LHCN-M2 (cell line): ENCODE results near the gene L3MBTL3. TPM values are rescaled to one million over a fixed set of nuclear protein-coding genes. Genes with fewer than 3 reads are reported as not detected.

Experiments
- DNase-seq: peaks from one replicate; pipeline ENCODE4 v3.0.0-alpha.2; 2012; ENCODE audit warnings: low read depth
- total RNA-seq: library from RNA; depleted of rRNA; stranded (reverse); fragments of >200 nt; gene quantifications from 2 replicates; pipeline ENCODE4 v1.2.3, GENCODE V29; 2014; rRNA removed

L3MBTL3 gene
- total RNA-seq, 1 experiment from 2014 or later: 7.0 TPM

DNA sequence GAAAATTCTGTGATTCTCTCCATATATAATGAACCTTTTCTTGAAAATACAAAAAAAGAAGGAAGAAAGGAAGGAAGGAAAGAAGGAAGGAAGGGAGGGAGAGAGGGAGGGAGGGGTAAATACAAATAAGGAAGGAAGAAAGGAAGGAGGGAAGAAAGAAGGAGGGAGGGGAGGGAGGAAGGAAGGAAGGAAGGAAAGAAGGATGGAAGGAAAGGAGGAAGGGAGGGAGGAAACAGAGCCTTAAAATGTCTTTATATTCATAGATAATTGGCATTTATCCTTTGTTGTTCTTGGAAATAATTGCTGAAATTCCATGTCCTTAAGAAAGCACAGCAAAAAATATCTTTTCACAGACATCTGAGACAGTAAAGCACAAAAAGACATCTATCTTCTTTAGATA, 164.1 kb downstream of the L3MBTL3 start:
- no peak for DNase-seq

DNA sequence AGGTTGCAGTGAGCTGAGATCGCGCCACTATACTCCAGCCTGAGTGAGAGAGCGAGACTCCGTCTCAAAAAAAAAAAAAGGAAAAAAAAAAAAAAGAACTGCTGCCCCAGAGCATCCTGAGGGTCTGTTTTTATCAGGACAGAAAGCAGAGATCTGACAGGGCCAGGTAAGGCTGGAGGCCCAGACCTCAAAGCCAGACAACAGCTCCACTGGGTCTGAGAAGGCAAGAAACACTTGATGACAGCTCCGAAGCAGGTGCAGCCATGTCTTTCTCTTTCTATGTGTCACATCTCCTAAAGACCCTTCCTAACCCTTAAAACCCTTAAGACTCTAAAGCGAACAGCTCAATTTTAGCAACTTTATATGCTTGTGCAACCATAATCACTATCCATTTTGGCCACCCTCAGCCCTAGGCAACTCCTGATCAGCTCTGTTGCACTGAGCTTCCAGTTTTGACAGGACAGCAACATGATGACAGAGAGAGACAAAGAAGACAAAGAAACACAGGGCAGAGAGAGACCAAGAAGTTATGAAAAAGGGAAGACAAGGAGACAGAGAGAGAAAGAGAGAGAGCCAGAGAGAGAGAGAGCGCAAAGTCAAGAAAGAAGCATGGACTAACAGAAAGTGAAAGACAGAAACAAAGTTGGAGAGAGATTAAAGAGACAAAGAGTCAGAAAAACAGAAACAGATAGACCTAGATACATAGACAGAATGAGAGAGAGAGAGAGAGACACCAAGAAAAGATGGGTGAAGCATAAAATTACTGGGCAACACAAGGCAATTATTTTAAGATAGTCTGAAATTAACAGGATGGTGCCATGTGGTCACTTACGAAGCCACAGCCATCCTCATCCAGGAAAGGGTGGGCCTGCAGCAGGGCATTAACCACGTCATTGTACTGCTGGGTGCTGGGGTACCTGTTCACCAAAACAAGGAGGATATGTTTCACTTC, 165.2 kb downstream of the L3MBTL3 start:
- DNase-seq: no peak

DNA sequence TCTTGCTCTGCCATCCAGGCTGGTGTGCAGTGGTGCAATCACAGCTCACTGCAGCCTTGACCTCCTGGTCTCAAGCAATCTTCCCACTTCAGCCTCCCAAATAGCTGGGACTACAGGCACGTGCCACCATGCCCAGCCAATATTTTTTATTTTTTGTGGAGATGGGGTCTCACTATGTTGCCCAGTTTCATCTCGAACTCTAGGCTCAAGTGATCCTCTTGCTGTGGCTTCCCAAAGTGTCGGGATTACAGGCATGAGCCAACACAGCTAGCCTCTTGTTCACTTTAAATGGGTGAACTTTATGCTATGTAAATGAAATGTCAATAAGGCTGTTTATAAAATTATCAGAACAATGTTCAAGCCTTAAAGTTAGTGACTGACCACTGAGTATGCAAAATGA, 167.3 kb downstream of the L3MBTL3 start:
- no peak for DNase-seq

DNA sequence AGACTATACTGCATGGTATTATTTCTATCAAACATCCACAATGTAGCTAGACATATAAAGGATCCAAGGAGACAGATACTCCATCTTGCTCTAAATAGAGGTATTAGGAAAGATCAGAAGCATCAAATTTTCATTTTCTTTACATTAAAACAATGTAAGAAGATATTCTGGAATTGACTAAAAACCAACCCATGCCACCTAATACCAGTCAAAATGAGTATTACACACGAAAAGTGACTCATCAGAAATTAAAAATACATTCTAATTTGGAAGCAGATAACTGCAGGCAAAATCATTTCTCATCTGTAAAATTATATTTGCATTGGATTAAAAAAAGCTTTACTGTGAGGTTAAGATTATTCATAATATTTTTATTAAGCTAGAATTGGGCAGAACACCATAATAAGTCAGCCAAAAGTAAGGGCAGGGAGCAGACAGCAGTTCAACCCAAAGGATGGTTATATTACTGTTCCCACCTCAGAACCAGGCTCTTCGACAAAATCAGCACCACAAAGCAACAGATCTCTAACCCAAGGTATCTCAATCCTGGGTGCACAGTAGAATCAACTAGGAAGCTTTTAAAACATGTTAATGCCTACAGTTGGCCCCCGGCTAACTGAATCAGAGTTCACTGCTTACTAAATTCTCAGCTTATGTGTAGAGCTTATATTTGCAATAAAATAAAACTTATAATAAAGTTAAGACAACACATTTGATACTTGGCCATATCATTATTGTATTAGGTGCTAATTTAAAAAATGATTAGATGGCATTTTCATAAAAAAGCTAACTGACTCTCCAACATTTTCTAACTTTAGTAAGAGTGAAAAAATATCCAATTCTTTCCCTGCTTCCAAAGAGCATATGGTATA, 169.2 kb downstream of the L3MBTL3 start:
- no peak for DNase-seq

DNA sequence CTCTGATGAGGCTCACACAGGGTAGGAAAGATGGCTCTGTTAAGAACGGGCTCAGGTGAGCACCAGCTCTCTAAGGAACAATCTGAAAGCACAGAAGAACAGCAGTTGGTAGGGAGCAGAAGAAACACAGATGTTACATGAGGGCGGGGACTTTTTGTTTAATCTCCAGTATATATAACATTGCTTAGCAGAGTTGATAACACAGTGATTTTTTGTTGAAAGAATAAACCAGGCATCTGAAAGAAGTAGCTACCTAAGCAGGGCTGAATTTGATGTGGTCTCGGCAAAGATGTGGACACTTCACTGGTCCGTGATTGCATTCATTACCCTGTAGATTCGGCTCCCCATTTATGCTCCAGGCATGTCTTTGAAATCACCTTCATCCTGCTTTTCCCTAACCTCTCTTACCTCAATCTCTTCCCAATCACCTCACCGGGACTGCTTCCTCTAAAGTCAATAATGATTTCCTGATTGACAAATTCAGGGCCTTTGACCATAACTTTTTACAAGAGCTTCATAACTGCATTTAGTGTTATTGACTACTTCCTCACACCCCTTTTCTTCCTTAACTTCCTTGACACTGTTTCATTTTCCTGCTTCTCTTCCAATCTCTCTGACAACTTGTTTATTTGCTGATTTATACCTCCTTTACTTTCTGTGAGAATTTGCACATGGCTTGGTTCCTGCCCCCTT, 170.0 kb downstream of the L3MBTL3 start:
- no peak for DNase-seq

DNA sequence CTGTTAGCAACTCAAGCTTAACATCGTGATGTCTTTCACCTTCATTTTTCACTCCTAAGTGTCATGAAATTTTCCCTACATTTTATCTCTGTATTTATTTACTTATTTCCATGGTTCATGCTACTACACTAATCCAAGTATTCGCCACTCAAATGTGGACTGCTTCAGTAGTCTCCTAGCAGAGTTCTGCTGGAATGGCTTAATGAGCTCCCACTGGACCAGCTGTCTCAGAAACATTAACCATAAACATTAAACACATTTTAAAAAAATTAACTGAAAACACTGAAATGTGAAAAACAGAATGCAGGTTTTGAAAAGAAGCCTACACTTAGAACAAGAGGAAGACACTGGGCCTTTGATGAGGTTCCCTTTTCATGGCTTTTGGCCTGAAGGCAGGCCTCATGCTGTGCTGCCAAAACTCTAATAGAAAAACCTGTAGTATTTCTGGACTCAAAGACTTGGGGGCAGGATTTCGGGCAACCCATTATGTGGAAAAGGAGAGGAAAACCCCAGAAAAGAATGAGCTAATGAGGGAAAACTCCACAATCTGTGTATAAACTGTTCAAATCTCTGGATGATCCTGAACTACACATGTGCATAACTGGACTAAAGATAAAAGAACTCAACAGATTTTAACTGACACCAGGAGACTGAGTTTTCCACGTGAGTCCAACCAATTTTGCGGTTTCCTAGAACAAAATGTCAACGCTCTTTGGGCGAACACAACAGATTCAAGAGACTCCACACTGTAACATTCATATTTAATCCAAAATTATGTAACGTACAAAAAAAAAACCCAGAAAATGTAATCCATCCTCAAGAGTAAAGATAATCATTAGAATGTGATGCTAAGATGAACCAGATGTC, 171.4 kb downstream of the L3MBTL3 start:
- no peak for DNase-seq

Other genes with a start within 250 kb of the L3MBTL3 start
- gene TMEM244, start 157.3 kb upstream of the L3MBTL3 start, total RNA-seq: 0.52 and 2.2 TPM in 2 replicates
- not detected in 2 replicates for gene SAMD3, start 204.4 kb downstream of the L3MBTL3 start, total RNA-seq